NCI-H526 (cell line): ENCODE measurements around the gene RNF32.

ENCODE experiments used
- DNase-seq, 2 experiments: peaks; one replicate each; lab custom pipeline; 2025; lab: John Stamatoyannopoulos, UW

RNF32 gene

GRCh38 chr7:156640257-156640948, at the start of gene RNF32:
Gene RNF32, plus strand, starts transcription at chr7:156640774. Its CDS starts 3,104 bp downstream, at chr7:156643878.
- peak; percentile 83 to 97 for DNase-seq

- DNase-seq = no peak
Observed at GRCh38 chr7:156592155-156592884, 48.3 kb upstream of the RNF32 start.

GRCh38 chr7:156594283-156595080, 46.1 kb upstream of the RNF32 start:
- DNase-seq = no peak

DNA sequence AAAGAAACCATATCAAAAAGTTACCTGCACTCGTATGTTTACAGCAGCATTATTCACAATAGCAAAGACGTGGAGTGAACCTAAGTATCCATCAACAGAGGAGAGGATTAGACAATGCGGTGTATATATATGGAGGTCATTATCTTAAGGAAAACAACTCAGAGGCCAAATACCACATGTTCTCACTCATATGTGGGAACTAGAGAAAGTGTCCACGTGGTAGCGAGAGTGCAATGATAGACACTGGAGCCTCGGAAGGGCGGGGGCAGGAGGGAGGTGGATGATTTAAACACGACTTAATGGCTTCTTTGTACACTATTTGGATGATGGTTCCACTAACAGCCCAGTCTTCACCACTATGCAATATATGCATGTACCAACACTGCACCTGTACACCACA, 40.1 kb upstream of the RNF32 start:
- DNase-seq = no peak

GRCh38 chr7:156602283-156602682, 38.3 kb upstream of the RNF32 start:
- no peak for DNase-seq

DNA sequence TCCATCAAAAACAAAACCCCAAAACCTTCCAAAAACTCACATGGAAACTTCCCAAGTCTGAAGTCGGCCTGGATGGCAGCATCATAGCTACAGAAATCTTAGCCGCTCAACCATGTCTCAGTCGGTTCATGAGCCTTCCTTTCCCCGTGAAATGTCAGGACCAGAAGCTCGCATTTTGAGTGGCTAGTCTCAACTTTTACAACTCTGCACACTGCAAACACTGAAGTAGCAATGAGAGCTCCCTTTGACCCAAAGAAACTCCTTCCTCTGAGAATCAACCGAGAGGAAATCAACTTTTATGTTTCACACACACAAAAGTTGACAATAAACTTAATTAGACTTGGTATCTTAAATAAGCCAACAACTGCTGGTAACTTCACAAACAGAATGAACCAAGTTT, 37.6 kb upstream of the RNF32 start:
- no peak for DNase-seq

DNA sequence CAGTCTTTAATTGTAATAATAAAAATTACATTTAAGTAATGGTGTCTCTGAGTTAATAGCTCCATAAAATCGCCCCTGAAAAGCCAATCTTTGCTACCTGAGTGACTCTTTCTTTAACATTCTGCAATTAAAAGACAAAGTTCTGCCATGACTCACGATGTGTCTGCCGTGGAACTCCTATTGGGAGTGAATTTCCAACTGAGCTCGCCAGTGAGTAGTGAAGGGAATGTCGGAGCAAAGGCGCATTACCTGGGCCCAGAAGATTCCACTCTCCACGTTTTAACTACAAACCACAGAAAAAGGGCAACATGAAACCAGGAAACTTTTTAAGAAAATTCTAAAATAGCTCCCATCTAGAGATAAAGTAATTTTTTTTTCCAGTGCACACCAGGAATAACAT, 36.9 kb upstream of the RNF32 start:
- DNase-seq = no peak

DNA sequence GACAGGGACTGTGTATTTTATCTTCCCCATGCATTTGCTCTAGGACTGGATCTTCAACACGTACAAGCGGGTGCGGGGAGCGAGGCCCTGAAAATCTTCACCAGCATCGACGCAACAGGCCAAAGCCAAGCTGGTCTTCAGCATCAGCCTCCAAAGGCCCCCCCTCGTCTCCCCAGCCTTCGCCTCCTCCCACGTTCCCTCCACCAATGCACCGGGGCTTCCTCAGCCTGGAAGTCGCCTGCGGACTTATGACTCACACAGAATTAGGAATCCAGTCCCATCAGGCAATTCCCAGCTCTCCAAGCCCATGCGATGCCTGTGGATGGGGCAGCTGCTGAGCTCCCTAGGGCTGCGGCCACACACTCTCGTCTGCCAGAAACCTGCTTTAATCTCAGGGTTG, 36.3 kb upstream of the RNF32 start:
- no peak for DNase-seq

DNA sequence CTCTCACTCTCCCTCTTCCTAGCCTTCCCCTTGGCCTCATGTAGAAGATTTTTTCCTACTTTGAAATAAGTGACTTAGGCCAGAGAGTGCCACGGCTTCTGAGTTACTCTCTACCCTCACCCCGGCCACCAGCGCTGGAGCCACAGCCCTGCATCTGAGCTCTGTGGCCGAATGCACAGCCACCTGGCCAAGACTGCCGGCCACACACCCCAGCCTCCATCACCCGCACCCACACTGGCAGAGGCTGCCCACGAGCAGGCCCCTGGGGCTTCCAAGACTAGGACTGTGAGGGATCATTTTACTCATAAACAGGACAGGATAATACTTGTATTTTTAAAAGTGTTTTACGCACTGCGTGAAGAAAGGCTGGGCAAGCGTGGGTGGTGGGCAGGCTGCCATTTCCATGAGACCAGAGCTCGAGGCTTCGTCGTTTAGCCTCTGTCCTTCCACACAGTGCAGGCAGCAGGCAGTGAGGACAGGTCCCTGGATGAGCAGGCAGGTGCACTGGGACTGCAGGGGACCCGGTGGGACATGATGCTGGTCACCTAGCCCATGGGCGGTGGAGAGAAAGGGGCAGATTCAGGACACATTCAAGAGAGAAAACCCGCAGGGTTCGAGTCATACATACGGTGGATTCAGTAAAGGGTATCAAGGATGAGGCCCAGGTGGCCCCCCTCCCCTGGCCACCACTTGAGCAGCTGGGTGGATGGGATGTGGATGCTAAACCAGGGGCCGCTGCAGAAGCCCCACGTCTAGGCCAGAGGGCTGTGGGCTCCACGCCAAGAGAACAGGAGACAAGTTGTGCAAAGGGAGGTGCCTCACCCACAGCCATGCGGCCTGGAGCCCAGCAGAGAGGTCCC, 35.5 kb upstream of the RNF32 start:
- no peak for DNase-seq

DNA sequence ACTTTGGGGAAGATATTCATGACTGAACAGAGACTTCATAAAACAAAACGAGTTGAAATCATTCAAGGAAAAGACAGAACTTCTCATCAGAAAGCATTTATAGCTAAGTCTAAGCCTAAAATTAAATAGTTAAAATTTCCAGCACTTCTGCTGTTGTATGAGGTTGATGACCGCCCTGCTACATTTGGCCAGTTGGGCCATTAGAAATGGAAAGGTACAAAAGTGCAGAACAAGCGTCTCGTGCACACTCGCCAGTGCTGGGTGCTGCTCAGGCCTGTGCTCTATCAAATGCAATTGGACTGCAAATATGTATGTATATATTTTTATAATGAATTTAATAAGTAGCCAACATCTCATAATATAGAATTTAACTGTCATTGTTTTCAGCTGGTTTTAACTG, 34.4 kb upstream of the RNF32 start:
- no peak for DNase-seq

DNA sequence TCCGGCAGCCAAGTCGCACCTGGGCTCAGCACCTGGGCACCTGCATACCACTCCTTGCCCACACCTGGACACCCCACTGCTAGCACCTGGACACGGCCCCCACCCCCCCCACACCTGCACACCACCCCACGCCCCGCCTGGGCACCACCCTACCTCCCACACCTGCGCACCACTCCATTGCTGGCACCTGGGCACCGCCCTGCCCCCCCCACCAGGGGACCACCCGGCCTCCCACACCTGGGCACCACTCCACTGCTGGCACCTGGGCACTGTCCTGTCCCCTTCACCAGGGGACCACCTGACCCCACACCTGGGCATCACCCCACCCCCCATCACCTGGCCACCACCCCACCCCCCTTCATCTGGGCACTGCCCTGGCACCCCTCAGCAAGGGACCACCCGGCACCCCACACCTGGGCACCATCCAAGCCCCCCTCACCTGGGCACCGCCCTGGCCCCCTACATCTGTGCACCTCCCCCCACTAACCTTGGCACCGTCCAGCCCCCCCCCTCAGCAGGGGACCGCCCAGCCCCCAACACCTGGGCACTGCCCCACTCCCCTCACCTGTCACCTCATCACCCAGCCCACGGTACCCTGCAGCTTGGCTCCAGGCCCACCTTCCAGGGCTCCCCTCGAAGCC, 33.8 kb upstream of the RNF32 start:
- DNase-seq = no peak

GRCh38 chr7:156607332-156608172, 33.0 kb upstream of the RNF32 start:
- DNase-seq = no peak

DNA sequence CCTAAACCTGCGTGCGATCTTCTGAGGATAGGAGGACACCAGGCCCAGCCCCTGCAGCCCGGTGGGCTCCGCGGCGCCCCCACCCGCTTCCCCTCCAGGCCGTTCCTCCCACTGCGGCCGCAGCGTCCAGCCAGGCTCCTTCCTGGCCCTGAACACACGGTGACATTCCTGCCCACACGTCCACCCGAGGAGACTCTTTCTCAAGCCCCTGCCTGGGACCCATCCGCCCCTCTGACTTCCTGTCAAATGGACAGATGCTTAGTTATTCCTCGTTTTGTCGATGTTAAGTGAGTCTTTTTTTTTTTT, 32.4 kb upstream of the RNF32 start:
- DNase-seq = no peak

- peak in 1 of 2 experiments; percentile 29 for DNase-seq
Observed at GRCh38 chr7:156609010-156609877, 31.3 kb upstream of the RNF32 start.

DNA sequence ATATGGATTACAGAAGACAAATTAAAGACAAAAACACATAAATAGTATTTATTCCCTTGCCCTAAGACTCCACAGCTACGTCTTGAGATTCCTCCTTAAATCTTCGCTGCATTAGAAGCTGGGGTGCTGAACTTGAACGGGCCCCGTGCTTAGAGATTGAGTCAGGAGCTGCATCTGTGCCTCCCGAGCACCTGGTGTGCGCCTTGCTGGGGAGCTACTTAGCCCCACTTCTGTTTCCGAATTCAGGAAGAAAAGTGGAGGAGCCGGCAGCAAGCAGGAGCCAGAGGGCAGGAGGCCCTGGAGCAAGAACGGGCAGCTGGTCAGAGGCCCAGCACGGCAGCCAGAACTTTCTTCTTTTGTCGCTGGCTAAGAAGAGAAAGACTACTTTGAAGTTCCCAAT, 30.4 kb upstream of the RNF32 start:
- DNase-seq = no peak

DNA sequence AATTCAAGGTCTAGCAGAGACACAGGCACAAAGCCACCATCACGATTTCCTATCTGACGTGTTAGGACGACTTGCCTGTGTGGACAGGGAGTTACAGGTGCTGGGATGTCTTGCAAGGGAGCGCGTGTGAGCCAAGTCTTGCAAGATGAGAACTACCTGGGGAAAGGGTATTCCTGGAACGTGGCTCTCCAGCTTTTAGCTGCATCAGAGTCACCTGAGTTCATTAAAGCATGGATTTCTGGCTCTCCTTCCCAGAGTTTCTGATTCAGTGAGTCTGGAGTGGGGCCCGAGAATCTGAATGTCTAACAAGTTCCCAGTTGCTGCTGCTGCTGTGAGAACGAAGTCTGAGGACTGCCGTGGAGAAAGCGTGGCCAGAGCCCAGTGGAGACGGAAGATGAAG, 30.0 kb upstream of the RNF32 start:
- DNase-seq = no peak

DNA sequence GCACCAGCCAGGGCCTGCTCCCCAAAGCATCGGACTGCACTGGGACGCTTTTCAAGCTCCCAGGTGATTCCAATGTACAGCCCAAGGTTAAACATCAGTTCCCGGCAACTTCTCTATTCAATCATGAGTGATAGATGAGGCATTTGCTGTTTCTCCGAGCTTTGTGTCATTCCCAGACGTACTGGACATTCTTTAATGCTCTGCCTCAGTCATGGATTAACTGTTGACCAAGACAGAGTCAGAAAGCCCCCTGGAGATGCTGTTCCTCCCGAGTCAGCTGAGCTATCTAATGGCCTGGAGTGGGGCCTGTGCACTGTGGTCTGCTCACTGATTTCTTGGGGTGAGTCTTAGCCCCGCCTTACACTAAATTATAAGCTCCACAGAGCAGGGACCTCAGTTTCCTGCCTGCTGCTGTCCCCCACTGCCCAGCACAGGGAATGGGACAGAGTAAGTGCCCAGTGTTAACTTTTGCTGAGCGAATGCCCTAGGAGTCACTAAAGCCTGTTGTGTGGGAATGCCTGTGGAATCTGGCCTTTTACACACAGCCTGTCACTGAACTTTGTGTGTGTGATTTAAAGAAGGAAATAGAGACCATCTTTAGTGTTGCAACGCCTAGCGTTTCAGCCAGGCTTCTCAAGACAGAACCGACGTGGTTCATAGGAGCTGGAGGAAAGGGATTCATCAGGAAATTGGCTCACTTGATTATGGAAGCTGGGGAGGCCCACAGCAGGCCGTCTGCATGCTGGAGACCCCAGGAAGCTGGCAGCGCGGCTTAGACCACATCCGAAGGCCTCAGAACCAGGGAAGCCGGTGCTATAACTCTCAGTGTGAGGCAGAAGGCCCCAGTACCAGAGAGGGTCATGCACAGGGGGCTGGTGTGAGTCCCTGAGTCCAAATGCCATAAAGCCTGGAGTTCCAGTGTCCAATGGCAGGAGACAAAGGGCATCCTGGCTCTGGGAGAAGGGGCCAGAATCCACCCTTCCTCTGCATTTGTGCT, 29.3 kb upstream of the RNF32 start:
- DNase-seq = no peak

DNA sequence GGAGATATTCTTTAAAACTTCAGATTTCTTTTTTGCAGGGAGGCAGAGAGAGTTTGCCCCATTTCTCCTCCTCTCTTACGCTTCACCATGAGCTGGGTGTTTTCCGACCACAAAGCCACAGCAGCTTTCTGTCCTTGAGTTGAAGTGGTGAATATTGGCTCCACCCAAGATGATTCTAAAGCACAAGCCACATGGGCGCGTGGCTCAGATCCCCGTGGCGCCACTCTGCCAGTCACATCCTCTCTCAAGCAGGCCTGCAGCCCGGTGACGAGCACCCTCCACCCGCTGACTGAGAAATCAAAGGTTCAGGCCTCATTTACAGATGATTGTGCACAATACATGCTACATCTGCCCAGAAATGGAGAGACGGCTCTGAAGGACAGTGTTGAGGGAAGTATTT, 27.6 kb upstream of the RNF32 start:
- DNase-seq = no peak
